B cell (primary cell): ENCODE results near the gene ARHGEF7. TPM values are rescaled to one million over a fixed set of nuclear protein-coding genes. Genes with fewer than 3 reads are reported as not detected.

Source experiments
- ATAC-seq: fragments of 200-7000 bp; cut with Tn5 transposase; one replicate; pipeline ENCODE4 v1.10.0; 2021; ENCODE audit warnings: low read depth, mild to moderate bottlenecking, moderate number of reproducible peaks, moderate library complexity
- CTCF ChIA-PET: fragments of 350-600 bp; sonication (Branson Sonifier 250); formaldehyde crosslinking; loops from one replicate; lab custom pipeline; 2021; ENCODE audit warnings: antibody characterized with exemption, inconsistent platforms; lab: Charles Lee
- POLR2A ChIA-PET: fragments of 350-600 bp; sonication (Branson Sonifier 250); formaldehyde crosslinking; loops from one replicate; lab custom pipeline; 2021; ENCODE audit warnings: antibody characterized with exemption; lab: Charles Lee
- DNase-seq: peaks from one replicate; pipeline ENCODE4 v3.0.0; 2013
- H2AFZ ChIP-seq: 2 replicates; pipeline ENCODE4 v1.6.1; 2012; ENCODE audit warnings: mild to moderate bottlenecking, low read depth, low read length; ENCODE audit not compliant: insufficient read depth, poor library complexity, severe bottlenecking
- H3K27ac ChIP-seq, 2 donors: 1 replicate in 1 of 2; 2 replicates in 1 of 2; pipeline ENCODE4 v1.5.1; 2012 to 2013; ENCODE audit warnings: low read length in 2 of 2, mild to moderate bottlenecking in 2 of 2, moderate library complexity in 1 of 2
- H3K27me3 ChIP-seq, 4 experiments: fragments of 200-600 bp in 1 of 4; sonication (generic) in 1 of 4; replicated peaks in 1 of 4; 1 replicate in 2 of 4; 2 replicates in 2 of 4; pipeline versions ENCODE4 v1.6.1 to v1.7.0; 2013 to 2016; ENCODE audit warnings: low read length in 3 of 4, mild to moderate bottlenecking in 2 of 4, mixed read lengths in 1 of 4, moderate library complexity in 1 of 4; ENCODE audit not compliant: insufficient read depth in 4 of 4, control insufficient read depth in 3 of 4; ENCODE audit errors: control extremely low read depth in 1 of 4
- H3K36me3 ChIP-seq, 2 experiments: replicated peaks in 1 of 2; 1 replicate in 1 of 2; 2 replicates in 1 of 2; pipeline versions ENCODE4 v1.6.1 to v1.7.1; 2013; ENCODE audit warnings: low read length in 1 of 2; ENCODE audit not compliant: insufficient read depth in 2 of 2, control insufficient read depth in 1 of 2; ENCODE audit errors: control extremely low read depth in 1 of 2, extremely low read depth in 1 of 2
- H3K4me1 ChIP-seq, 2 donors: fragments of 200-600 bp in 1 of 2; sonication (generic) in 1 of 2; 1 replicate in 1 of 2; 2 replicates in 1 of 2; pipeline versions ENCODE4 v1.5.1 to v1.6.1; 2013 to 2017; ENCODE audit warnings: low read length in 2 of 2; ENCODE audit not compliant: control insufficient read depth in 2 of 2, insufficient read depth in 2 of 2
- H3K4me2 ChIP-seq: replicated peaks from 2 replicates; pipeline ENCODE3; 2012; ENCODE audit warnings: mild to moderate bottlenecking, low read depth, low read length; ENCODE audit not compliant: poor library complexity, severe bottlenecking
- H3K4me3 ChIP-seq, 5 experiments: fragments of 200-600 bp in 1 of 5; sonication (generic) in 1 of 5; 1 replicate in 3 of 5; 2 replicates in 2 of 5; pipeline versions ENCODE4 v1.5.1 to v1.7.0; 2011 to 2016; ENCODE audit warnings: low read length in 4 of 5, mild to moderate bottlenecking in 4 of 5, low read depth in 2 of 5, control low read depth in 1 of 5, moderate library complexity in 1 of 5; ENCODE audit not compliant: insufficient read depth in 1 of 5; ENCODE audit errors: control extremely low read depth in 1 of 5, extremely low read depth in 1 of 5
- H3K79me2 ChIP-seq: fragments of 200-600 bp; sonication (generic); one replicate; pipeline ENCODE4 v1.6.0; 2016; ENCODE audit warnings: low read length; ENCODE audit not compliant: control insufficient read depth, insufficient read depth
- H3K9ac ChIP-seq: fragments of 200-600 bp; sonication (generic); 2 replicates; pipeline ENCODE4 v1.6.1; 2017; ENCODE audit warnings: mild to moderate bottlenecking, low read length, moderate library complexity
- H3K9me3 ChIP-seq, 3 donors: one replicate each; pipeline versions ENCODE4 v1.6.1 to v1.7.1; 2013; ENCODE audit warnings: low read length in 2 of 3; ENCODE audit not compliant: control insufficient read depth in 2 of 3, insufficient read depth in 1 of 3; ENCODE audit errors: control extremely low read depth in 1 of 3
- H4K20me1 ChIP-seq: 2 replicates; pipeline ENCODE4 v1.6.0; 2012; ENCODE audit warnings: mild to moderate bottlenecking, low read length; ENCODE audit not compliant: insufficient read depth, control insufficient read depth, poor library complexity, severe bottlenecking
- H3K27ac Mint-ChIP-seq: one replicate; pipeline ENCODE4 v1.8.0; 2021; ENCODE audit warnings: mixed read lengths
- H3K27me3 Mint-ChIP-seq: one replicate; pipeline ENCODE4 v1.8.0; 2021; ENCODE audit warnings: mixed read lengths
- H3K4me1 Mint-ChIP-seq: one replicate; pipeline ENCODE4 v1.8.0; 2021; ENCODE audit warnings: mixed read lengths
- H3K4me3 Mint-ChIP-seq: one replicate; pipeline ENCODE4 v1.8.0; 2021; ENCODE audit warnings: mixed read lengths
- H3K9me3 Mint-ChIP-seq: one replicate; pipeline ENCODE4 v1.8.0; 2022; ENCODE audit warnings: mixed read lengths; ENCODE audit not compliant: insufficient read depth
- CTCF ChIP-seq: fragments of 200-600 bp; IDR thresholded peaks from one replicate; pipeline ENCODE4 v1.8.0; 2022; ENCODE audit warnings: antibody characterized with exemption, mild to moderate bottlenecking
- EZH2 ChIP-seq: IDR thresholded peaks from 2 replicates; pipeline ENCODE4 v1.6.1; 2012; ENCODE audit warnings: borderline replicate concordance, low read depth, mild to moderate bottlenecking, moderate library complexity, low read length; ENCODE audit not compliant: insufficient read depth, poor library complexity, severe bottlenecking
- WGBS: methylation state at CpG from one replicate; pipeline ENCODE4 v1.1.5; 2013; ENCODE audit warnings: missing lambda C conversion rate; ENCODE audit not compliant: insufficient coverage; 5-methylcytosine and 5-hydroxymethylcytosine counted together
- intact Hi-C: fragments of 100-400 bp; cut with micrococcal nuclease; formaldehyde crosslinking; loops from one replicate; pipeline ENCODE4 v1.10.0; 2022
- polyA plus RNA-seq: library from polyadenylated mRNA; depleted of rRNA; stranded (reverse); fragments of >200 nt; gene quantifications from 2 replicates; pipeline ENCODE4 v1.2.3, GENCODE V29; 2012
- total RNA-seq, 2 donors: library from RNA; stranded (reverse); fragments of 120-200 nt in 1 of 2; gene quantifications; 1 replicate in 1 of 2; 2 replicates in 1 of 2; pipeline versions ENCODE4 v1.2.3 to v1.2.4, GENCODE V29; 2013 to 2022

The ARHGEF7 gene
- total and polyA plus RNA-seq, 2 donors (not counting 1 experiment from before 2014, with no cell fraction given), result 62.3 to 125 TPM

- no CpG with 5 or more reads among the region's 6 CpGs for WGBS
- TF ChIP-seq EZH2, result no peak
- no peak for TF ChIP-seq CTCF
- POLR2A ChIA-PET, result no interaction called here
- DNase-seq (no peak), ATAC-seq (no peak)
- Histone ChIP-seq H3K4me3 (no peak overlapping the region), H3K79me2 (peaks cover 59% of the 10 kb centered on the region), H3K4me1 (peaks cover 3 to 12% of the 10 kb centered on the region in 2 donors), H4K20me1 (peaks cover 56% of the 10 kb centered on the region), H3K36me3 (peaks cover 3 to 79% of the 10 kb centered on the region in 2 experiments), H3K9me3 (peaks cover 0 to 4% (median 0%) of the 10 kb centered on the region in 3 donors), H3K27ac (no peak overlapping the region), H2AFZ (no peak overlapping the region), H3K9ac (no peak overlapping the region), H3K4me2 (no peak overlapping the region), H3K27me3 (no peaks in the 10 kb centered on the region)
- H3K9me3 Mint-ChIP-seq, result no peaks in the 10 kb centered on the region
- no peak overlapping the region for H3K4me3 Mint-ChIP-seq
- H3K4me1 Mint-ChIP-seq, result peaks cover 15% of the 10 kb centered on the region
- no peak overlapping the region for H3K27ac Mint-ChIP-seq
- H3K27me3 Mint-ChIP-seq, result no peaks in the 10 kb centered on the region
- CTCF ChIA-PET, result interaction anchor here (1.5 kb wide), 1 partner anchor 185 kb away, joined by 4 read pairs; no protein-coding TSS in a partner anchor
- intact Hi-C loops, result no loop called here
Observed at GRCh38 chr13:111252446-111253364, 137.6 kb downstream of the ARHGEF7 start.

GRCh38 chr13:111253365-111253872 lies 138.3 kb downstream of the ARHGEF7 start:
- intact Hi-C loops, result no loop called here
- Histone ChIP-seq H3K36me3 (peaks cover 3 to 78% of the 10 kb centered on the region in 2 experiments), H2AFZ (no peak overlapping the region), H3K27me3 (no peaks in the 10 kb centered on the region), H3K9me3 (peaks cover 0 to 11% (median 0%) of the 10 kb centered on the region in 3 donors), H3K4me1 (peaks cover 3 to 12% of the 10 kb centered on the region in 2 donors), H3K79me2 (peaks cover 56% of the 10 kb centered on the region), H3K4me3 (no peak overlapping the region), H4K20me1 (peaks cover 53% of the 10 kb centered on the region), H3K4me2 (no peak overlapping the region), H3K9ac (no peak overlapping the region), H3K27ac (no peak overlapping the region)
- 98% methylated on average over 8 of the region's 9 CpGs for whole genome bisulfite sequencing
- TF ChIP-seq EZH2 (no peak), CTCF (no peak)
- H3K4me3 Mint-ChIP-seq, result no peak overlapping the region
- ChIA-PET CTCF (no interaction called here), POLR2A (no interaction called here)
- H3K27me3 Mint-ChIP-seq, result no peaks in the 10 kb centered on the region
- H3K9me3 Mint-ChIP-seq, result no peaks in the 10 kb centered on the region
- H3K4me1 Mint-ChIP-seq, result peaks cover 15% of the 10 kb centered on the region
- no peak overlapping the region for H3K27ac Mint-ChIP-seq
- DNase-seq (no peak), ATAC-seq (no peak)
